ENCODE measurements around the gene MAX.

Gene MAX

GRCh38 chr14:65082930-65083329, 19.4 kb downstream of the MAX start:
- ChIA-PET POLR2A (interaction anchor here (0.5 kb wide), 1 partner anchor 156 kb away, joined by 7 read pairs; no protein-coding TSS in a partner anchor), CTCF (interaction anchor here (1.3 kb wide), 1 partner anchor 11 kb away, joined by 3 read pairs; no protein-coding TSS in a partner anchor)
- TF ChIP-seq CTCF (IDR thresholded peaks at IDR 0.05; ENCODE audit: control extremely low read depth, extremely low read depth, low read depth, missing control alignments) = no peak
- DNase-seq (ENCODE audit: extremely low spot score) = no peak

- TF ChIP-seq CTCF (IDR thresholded peaks at IDR 0.05; ENCODE audit: control extremely low read depth, extremely low read depth, low read depth, missing control alignments) = no peak
- no peak for DNase-seq (ENCODE audit: extremely low spot score)
- ChIA-PET POLR2A (no interaction called here), CTCF (no interaction called here)
Measured at GRCh38 chr14:65080960-65081747, 21.2 kb downstream of the MAX start.

GRCh38 chr14:65079768-65080167, 22.5 kb downstream of the MAX start:
- POLR2A ChIA-PET = interaction anchor here (0.6 kb wide), 1 partner anchor 44 kb away, joined by 4 read pairs; no protein-coding TSS in a partner anchor
- TF ChIP-seq CTCF (IDR thresholded peaks at IDR 0.05; ENCODE audit: control extremely low read depth, extremely low read depth, low read depth, missing control alignments) = no peak
- DNase-seq (ENCODE audit: extremely low spot score) = no peak
- CTCF ChIA-PET = interaction anchor here (0.8 to 1.0 kb wide), 2 partner anchors 14 to 188 kb away, joined by 3 to 4 read pairs; no protein-coding TSS in a partner anchor

GRCh38 chr14:65079201-65079600, 23.1 kb downstream of the MAX start:
- ChIA-PET POLR2A (interaction anchor here (0.6 kb wide), 1 partner anchor 44 kb away, joined by 4 read pairs; no protein-coding TSS in a partner anchor), CTCF (interaction anchor here (0.8 to 1.2 kb wide), 3 partner anchors 11 to 187 kb away, joined by 3 to 4 read pairs (median 3); no protein-coding TSS in a partner anchor)
- no peak for TF ChIP-seq CTCF (IDR thresholded peaks at IDR 0.05; ENCODE audit: control extremely low read depth, extremely low read depth, low read depth, missing control alignments)
- no peak for DNase-seq (ENCODE audit: extremely low spot score)

- POLR2A ChIA-PET = no interaction called here
Measured at GRCh38 chr14:65077318-65077717, 25.0 kb downstream of the MAX start.

More at GRCh38 chr14:65077318-65077717, 25.0 kb downstream of the MAX start:
- TF ChIP-seq CTCF (IDR thresholded peaks at IDR 0.05; ENCODE audit: control extremely low read depth, extremely low read depth, low read depth, missing control alignments) = no peak
- DNase-seq (ENCODE audit: extremely low spot score) = no peak
- CTCF ChIA-PET = interaction anchor here (0.6 to 1.5 kb wide), 4 partner anchors 8 to 90 kb away, joined by 3 read pairs; no protein-coding TSS in a partner anchor

All from GM10248 (cell line).